ENCODE results near the gene SWSAP1.
"Not testable (repeated sequence)": the region's sequence is repeated elsewhere in the genome, so short reads cannot be mapped to it uniquely, and the experiment has no call there.

SWSAP1 gene

GRCh38 chr19:11374433-11375142 lies at the start of gene SWSAP1:
Gene SWSAP1 (plus strand): TSS chr19:11374666. CDS start chr19:11374681, 15 bp downstream.
- peak; percentile 100 for DNase-seq

GRCh38 chr19:11324748-11325389 lies 49.6 kb upstream of the SWSAP1 start:
- no peak for DNase-seq

GRCh38 chr19:11325544-11325943 lies 48.9 kb upstream of the SWSAP1 start:
- no peak for DNase-seq

GRCh38 chr19:11330127-11330526 lies 44.3 kb upstream of the SWSAP1 start:
- DNase-seq, result no peak

GRCh38 chr19:11331502-11331901 lies 43.0 kb upstream of the SWSAP1 start:
- peak; percentile 9 for DNase-seq

GRCh38 chr19:11332822-11333221 lies 41.6 kb upstream of the SWSAP1 start:
- no peak for DNase-seq

GRCh38 chr19:11333838-11334237 lies 40.6 kb upstream of the SWSAP1 start:
- peak; percentile 22 for DNase-seq

- no peak for DNase-seq
Observed at GRCh38 chr19:11335449-11336146, 38.9 kb upstream of the SWSAP1 start.

- DNase-seq, result no peak
Observed at GRCh38 chr19:11337080-11337479, 37.4 kb upstream of the SWSAP1 start.

GRCh38 chr19:11338121-11338520 lies 36.3 kb upstream of the SWSAP1 start:
- no peak for DNase-seq

GRCh38 chr19:11338569-11339253 lies 35.8 kb upstream of the SWSAP1 start:
- DNase-seq, result no peak

- peak; percentile 89 for DNase-seq
Observed at GRCh38 chr19:11339254-11340098, 35.0 kb upstream of the SWSAP1 start, which contains the start of gene RAB3D. Gene RAB3D (minus strand): TSS chr19:11339657. CDS start chr19:11337399, 2,258 bp downstream.

- not testable (repeated sequence) for DNase-seq
Observed at GRCh38 chr19:11340099-11340467, 34.4 kb upstream of the SWSAP1 start.

- no peak for DNase-seq
Observed at GRCh38 chr19:11342429-11342828, 32.0 kb upstream of the SWSAP1 start.

GRCh38 chr19:11345122-11345803 lies 29.2 kb upstream of the SWSAP1 start:
- DNase-seq, result no peak

- DNase-seq, result peak; percentile 99
Observed at GRCh38 chr19:11346104-11346940, 28.1 kb upstream of the SWSAP1 start, which contains the start of the genes CCDC159 and TMEM205. Gene CCDC159 (plus strand): TSS chr19:11346519. CDS start chr19:11346607, 88 bp downstream. Gene TMEM205 (minus strand): TSS chr19:11346268. CDS start chr19:11345619, 649 bp downstream.

GRCh38 chr19:11347546-11348039 lies 26.9 kb upstream of the SWSAP1 start:
- DNase-seq, result no peak

GRCh38 chr19:11349171-11349570 lies 25.3 kb upstream of the SWSAP1 start:
- no peak for DNase-seq

GRCh38 chr19:11354102-11354501 lies 20.4 kb upstream of the SWSAP1 start:
- DNase-seq, result not testable (repeated sequence)

Data from HCEC 1CT (cell line).